ENCODE measurements around the gene CFAP45.

GRCh38 chr1:159869607-159870006, 30.4 kb downstream of the CFAP45 start:
- TF ChIP-seq POLR2A (IDR thresholded peaks at IDR 0.05): no peak
- no peak for TF ChIP-seq CTCF (IDR thresholded peaks at IDR 0.05)
